AG09319 (cell line): ENCODE results near the gene CENPP.
"Not testable (repeated sequence)": the region's sequence is repeated elsewhere in the genome, so short reads cannot be mapped to it uniquely, and the experiment has no call there.

Experiments
- DNase-seq: peaks from one replicate; pipeline ENCODE4 v3.0.0-alpha.2; 2010; ENCODE audit warnings: low read depth; ENCODE audit errors: extremely low read depth
- CTCF ChIP-seq: IDR thresholded peaks from 2 replicates; pipeline ENCODE4 v1.5.1; 2011; ENCODE audit warnings: low read depth, mild to moderate bottlenecking, inconsistent platforms, low read length, moderate library complexity

The CENPP gene

GRCh38 chr9:92576175-92576574 lies 250.4 kb downstream of the CENPP start:
- no peak for TF ChIP-seq CTCF

GRCh38 chr9:92589923-92590322 lies 264.2 kb downstream of the CENPP start:
- TF ChIP-seq CTCF = no peak
- no peak for DNase-seq

More at GRCh38 chr9:92576175-92576574, 250.4 kb downstream of the CENPP start:
- no peak for DNase-seq

- TF ChIP-seq CTCF = no peak
- DNase-seq = no peak
Observed at GRCh38 chr9:92590377-92590776, 264.6 kb downstream of the CENPP start.

GRCh38 chr9:92592537-92592936 lies 266.8 kb downstream of the CENPP start:
- no peak for TF ChIP-seq CTCF
- DNase-seq = no peak

GRCh38 chr9:92592946-92593861 lies 267.5 kb downstream of the CENPP start:
- no peak for DNase-seq
- TF ChIP-seq CTCF = no peak

GRCh38 chr9:92595075-92595474 lies 269.3 kb downstream of the CENPP start:
- not testable (repeated sequence) for DNase-seq

GRCh38 chr9:92595930-92596329 lies 270.2 kb downstream of the CENPP start:
- no peak for DNase-seq
- no peak for TF ChIP-seq CTCF

DNA sequence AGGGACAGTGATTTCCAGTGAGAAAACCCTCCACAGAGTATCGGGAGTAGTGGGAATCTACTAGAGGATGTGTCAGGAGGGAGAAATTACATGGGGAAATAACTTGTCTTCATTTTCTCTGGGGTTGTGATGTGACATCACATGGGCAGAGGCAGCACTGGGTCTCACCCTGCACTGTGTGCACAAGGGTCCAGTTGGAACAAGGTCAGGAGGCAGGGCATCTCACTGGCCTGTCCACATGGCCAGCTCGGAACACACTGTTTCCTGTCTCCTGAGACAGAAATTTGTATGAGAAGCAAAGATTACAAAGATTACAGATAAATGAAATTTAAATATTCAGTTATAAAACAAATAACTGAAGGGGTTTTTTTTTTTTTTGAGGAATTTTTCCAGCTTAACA lies 272.6 kb downstream of the CENPP start:
- DNase-seq = no peak
- no peak for TF ChIP-seq CTCF
